Forelimb muscle (tissue), 1 donor: ENCODE data around the gene TNRC6C. TPM values are rescaled to one million over a fixed set of nuclear protein-coding genes. Genes with fewer than 3 reads are reported as not detected.

Experiments
- DNase-seq: peaks from one replicate; pipeline ENCODE4 v3.0.0-alpha.2; 2013; ENCODE audit warnings: low read depth
- polyA plus RNA-seq: library from polyadenylated mRNA; unstranded; fragments of 120-200 nt; gene quantifications from one replicate; pipeline ENCODE4 v1.2.1, GENCODE V29; 2013; ENCODE audit not compliant: insufficient read length

The TNRC6C gene
- polyA plus RNA-seq, 1 donor = 9.6 TPM

- DNase-seq = no peak
Measured at GRCh38 chr17:78125138-78125913, 166.8 kb downstream of the TNRC6C start.

GRCh38 chr17:78125976-78126894 lies 167.7 kb downstream of the TNRC6C start:
- DNase-seq = no peak

GRCh38 chr17:78126895-78127238 lies 168.4 kb downstream of the TNRC6C start:
- no peak for DNase-seq

GRCh38 chr17:78127239-78127887 lies 168.9 kb downstream of the TNRC6C start:
- no peak for DNase-seq

GRCh38 chr17:78127888-78128550 lies 169.5 kb downstream of the TNRC6C start:
- no peak for DNase-seq

- DNase-seq = no peak
Measured at GRCh38 chr17:78128551-78129350, 170.2 kb downstream of the TNRC6C start, which contains the start of gene TMC6. TSS of gene TMC6 (minus strand) at chr17:78128755. CDS start at chr17:78126832, 1,923 bp downstream.

GRCh38 chr17:78129351-78130089 lies 171.0 kb downstream of the TNRC6C start:
- no peak for DNase-seq

GRCh38 chr17:78130090-78130436 lies 171.6 kb downstream of the TNRC6C start:
- DNase-seq = no peak

GRCh38 chr17:78130437-78131101 lies 172.1 kb downstream of the TNRC6C start, which contains the start of gene TMC8:
TSS of gene TMC8 (plus strand) at chr17:78130771. CDS start at chr17:78131589, 818 bp downstream.
- DNase-seq = no peak

- DNase-seq = no peak
Measured at GRCh38 chr17:78131172-78132083, 172.9 kb downstream of the TNRC6C start.

GRCh38 chr17:78132084-78132676 lies 173.7 kb downstream of the TNRC6C start:
- DNase-seq = no peak

GRCh38 chr17:78132767-78133178 lies 174.3 kb downstream of the TNRC6C start:
- DNase-seq = no peak

- DNase-seq = no peak
Measured at GRCh38 chr17:78133179-78133951, 174.9 kb downstream of the TNRC6C start.

GRCh38 chr17:78133971-78134898 lies 175.7 kb downstream of the TNRC6C start:
- no peak for DNase-seq

GRCh38 chr17:78134899-78135385 lies 176.4 kb downstream of the TNRC6C start:
- DNase-seq = no peak
